MG63 (cell line): ENCODE measurements around the gene ESRRA. TPM values are rescaled to one million over a fixed set of nuclear protein-coding genes. Genes with fewer than 3 reads are reported as not detected.
A peak's percentile ranks its signal among the peaks of the same experiment; 100 is the strongest.
"Not testable (repeated sequence)": the region's sequence is repeated elsewhere in the genome, so short reads cannot be mapped to it uniquely, and the experiment has no call there.

Source experiments
- DNase-seq: peaks from one replicate; pipeline ENCODE4 v3.0.0-alpha.2; 2020
- H3K27me3 ChIP-seq: fragments of 250-450 bp; sonication (Bioruptor Pico); 2 replicates; pipeline ENCODE4 v1.5.1; 2020; ENCODE audit warnings: mild to moderate bottlenecking, moderate library complexity
- H3K36me3 ChIP-seq: fragments of 250-450 bp; sonication (Bioruptor Pico); 2 replicates; pipeline ENCODE4 v1.5.1; 2020; ENCODE audit warnings: mild to moderate bottlenecking, moderate library complexity
- H3K4me3 ChIP-seq: fragments of 250-450 bp; sonication (Bioruptor Pico); 2 replicates; pipeline ENCODE4 v1.5.1; 2020; ENCODE audit warnings: mild to moderate bottlenecking, moderate library complexity
- H3K9me3 ChIP-seq: fragments of 250-450 bp; sonication (Bioruptor Pico); 2 replicates; pipeline ENCODE4 v1.5.1; 2020; ENCODE audit warnings: mild to moderate bottlenecking, moderate library complexity
- total RNA-seq: library from RNA; depleted of rRNA; stranded (reverse); fragments of >200 nt; shearing (Covaris generic); gene quantifications from 2 replicates; pipeline ENCODE4 v1.2.3, GENCODE V29; 2014; ENCODE audit warnings: low replicate concordance

ESRRA gene
- total RNA-seq, 1 experiment from 2014 or later, result 79.2 TPM

DNA sequence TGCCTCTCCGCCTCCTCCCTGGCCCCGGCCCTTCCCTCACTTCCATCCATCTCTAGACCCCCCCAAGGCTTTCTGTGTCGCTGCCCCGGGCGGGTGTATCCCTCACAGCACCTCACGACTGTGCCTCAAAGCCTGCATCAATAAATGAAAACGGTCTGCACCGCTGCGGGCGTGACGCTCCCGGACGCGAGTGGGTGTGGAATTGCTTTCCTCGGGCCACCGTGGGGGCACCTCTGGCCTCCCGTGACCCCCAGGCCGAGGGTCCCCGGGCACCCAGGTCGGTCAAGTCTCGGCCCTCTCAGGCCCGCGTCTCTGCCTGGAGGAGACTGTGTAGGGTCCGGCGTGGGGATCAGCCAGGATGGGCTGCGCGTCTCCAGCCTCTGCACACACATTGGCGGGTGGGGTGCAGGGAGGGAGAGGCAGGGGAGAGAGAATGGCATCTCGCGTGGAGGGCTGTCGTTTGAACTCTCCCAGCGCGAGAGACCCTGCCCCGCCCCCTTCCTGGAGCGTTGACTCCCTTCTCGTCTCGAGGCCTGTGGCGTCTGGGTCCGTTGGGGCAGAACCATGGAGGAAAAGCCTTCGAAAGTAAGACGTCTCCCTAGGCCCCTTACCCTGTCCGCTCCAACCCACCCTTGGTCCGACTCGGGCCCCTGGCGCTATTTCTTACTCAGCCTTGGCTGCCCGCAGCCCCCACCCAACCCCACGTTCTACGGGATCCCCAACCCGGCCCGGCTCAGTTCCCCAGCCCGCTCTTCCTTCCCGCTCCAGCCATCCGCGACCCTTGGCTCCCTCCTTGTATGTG, 5.3 kb upstream of the ESRRA start, which contains the start of gene CATSPERZ:
Gene CATSPERZ, plus strand, starts transcription at position 512 of the 802 bp plus-strand sequence. Its CDS starts 53 bp downstream, at position 565.
- Histone ChIP-seq H3K9me3 (no peaks in the 10 kb centered on the region), H3K4me3 (peak within 1 kb of the TSS; percentile 23; the same call in 1 of the 2 replicates), H3K27me3 (0 out of 2 replicates have a peak, but pooled peaks cover 2% of the 10 kb centered on the region), H3K36me3 (no peaks in the 10 kb centered on the region)
- DNase-seq, result no peak

DNA sequence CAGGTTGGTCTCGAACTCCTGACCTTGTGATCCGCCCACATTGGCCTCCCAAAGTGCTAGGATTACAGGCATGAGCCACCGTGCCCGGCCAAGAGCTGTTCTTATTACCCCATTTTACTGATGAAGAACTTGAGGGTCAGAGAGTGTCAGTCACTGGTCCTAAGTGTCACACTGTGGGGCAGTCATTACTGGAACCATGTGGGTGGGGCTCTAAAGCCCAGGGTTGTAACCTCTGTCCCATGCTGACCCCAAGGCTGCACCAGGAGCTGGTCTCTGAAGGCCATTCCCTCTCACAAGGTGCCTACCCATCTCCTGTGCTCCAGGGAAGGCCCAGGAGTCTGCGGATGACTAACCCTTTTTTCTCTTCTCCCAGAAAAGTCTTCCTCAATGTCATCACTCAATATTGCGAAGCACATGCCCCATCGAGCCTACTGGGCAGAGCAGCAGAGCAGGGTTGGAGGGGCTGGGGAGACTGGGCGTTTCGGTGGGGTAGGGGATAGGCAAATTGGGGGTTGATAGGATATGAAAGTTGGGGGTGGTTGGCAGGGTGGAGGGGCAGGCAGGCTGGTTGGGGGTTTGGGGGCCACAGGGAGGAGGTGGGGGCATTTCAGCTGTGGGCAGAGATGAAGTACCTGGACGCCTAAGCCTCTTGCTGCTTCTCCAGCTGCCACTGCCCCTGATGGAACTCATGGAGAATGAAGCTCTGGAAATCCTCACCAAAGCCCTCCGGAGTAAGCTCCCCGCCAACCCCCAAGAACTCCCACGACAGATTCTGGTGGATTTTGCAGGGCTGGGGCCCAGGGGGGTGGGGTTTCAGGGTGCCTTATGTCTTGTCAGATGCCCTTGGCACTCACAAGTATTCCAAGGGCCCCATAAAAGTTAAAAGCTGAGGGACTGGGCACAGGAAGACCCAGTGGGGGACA, 2.0 kb upstream of the ESRRA start:
- no peaks in the 10 kb centered on the region for H3K9me3 ChIP-seq
- 0 out of 2 replicates have a peak, but pooled peaks cover 2% of the 10 kb centered on the region for H3K27me3 ChIP-seq
- DNase-seq, result no peak
- H3K4me3 ChIP-seq, result no peak overlapping the region; the same call in 1 of the 2 replicates
- peaks cover 8% of the 10 kb centered on the region for H3K36me3 ChIP-seq

DNA sequence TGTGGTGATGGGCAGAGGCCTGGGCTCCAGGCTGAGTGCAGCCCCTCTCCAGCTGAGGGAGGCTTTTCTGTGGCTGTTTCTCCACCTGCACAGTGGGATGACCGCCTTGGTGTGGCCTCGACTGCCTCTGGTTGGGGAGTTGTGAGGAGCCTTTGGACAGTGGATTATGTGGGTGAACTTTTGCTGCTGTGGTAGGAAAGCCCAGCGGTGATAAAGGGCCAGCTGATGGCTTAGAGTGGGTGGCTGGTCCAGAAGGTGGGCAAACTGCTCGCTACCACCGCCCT, 1.4 kb upstream of the ESRRA start:
- peak overlapping the region; percentile 64 for H3K4me3 ChIP-seq
- 0 out of 2 replicates have a peak, but pooled peaks cover 2% of the 10 kb centered on the region for H3K27me3 ChIP-seq
- H3K9me3 ChIP-seq, result no peaks in the 10 kb centered on the region
- DNase-seq, result no peak
- H3K36me3 ChIP-seq, result peaks cover 8% of the 10 kb centered on the region

DNA sequence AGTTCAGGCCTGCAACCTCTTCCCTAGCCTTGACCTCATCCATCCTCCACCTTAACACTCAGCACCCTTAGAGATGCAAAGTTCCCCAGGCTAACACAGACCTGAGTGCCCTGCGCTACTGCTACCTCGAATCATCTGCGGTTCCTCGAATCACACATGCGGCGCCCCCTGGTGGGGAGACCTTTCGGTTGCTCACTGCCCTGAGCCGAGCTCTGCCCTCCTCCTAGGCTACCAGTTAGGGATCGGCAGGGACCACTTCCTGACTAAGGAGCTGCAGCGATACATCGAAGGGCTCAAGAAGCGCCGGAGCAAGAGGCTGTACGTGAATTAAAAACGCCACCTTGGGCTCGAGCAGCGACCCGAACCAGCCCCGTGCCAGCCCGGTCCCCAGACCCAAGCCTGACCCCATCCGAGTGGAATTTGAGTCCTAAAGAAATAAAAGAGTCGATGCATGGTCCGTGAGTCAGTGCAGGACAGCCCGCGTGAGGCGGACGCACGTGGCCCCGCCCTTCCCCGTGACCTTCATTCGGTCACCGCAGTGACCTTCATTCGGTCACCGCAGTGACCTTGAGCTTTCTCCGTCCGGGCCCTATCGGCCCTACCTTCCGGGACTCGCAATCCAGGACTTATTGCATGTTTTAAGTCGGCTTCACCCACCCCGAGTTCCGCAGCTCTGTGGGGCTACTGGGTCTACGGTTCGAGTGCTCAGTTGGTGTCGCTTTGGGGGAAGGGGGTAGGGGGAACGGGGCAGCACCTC, 830 bp upstream of the ESRRA start:
- H3K36me3 ChIP-seq, result peaks cover 8% of the 10 kb centered on the region
- H3K27me3 ChIP-seq, result 0 out of 2 replicates have a peak, but pooled peaks cover 2% of the 10 kb centered on the region
- peak; percentile 89 for DNase-seq
- peak overlapping the region; percentile 64 for H3K4me3 ChIP-seq
- H3K9me3 ChIP-seq, result no peaks in the 10 kb centered on the region

DNA sequence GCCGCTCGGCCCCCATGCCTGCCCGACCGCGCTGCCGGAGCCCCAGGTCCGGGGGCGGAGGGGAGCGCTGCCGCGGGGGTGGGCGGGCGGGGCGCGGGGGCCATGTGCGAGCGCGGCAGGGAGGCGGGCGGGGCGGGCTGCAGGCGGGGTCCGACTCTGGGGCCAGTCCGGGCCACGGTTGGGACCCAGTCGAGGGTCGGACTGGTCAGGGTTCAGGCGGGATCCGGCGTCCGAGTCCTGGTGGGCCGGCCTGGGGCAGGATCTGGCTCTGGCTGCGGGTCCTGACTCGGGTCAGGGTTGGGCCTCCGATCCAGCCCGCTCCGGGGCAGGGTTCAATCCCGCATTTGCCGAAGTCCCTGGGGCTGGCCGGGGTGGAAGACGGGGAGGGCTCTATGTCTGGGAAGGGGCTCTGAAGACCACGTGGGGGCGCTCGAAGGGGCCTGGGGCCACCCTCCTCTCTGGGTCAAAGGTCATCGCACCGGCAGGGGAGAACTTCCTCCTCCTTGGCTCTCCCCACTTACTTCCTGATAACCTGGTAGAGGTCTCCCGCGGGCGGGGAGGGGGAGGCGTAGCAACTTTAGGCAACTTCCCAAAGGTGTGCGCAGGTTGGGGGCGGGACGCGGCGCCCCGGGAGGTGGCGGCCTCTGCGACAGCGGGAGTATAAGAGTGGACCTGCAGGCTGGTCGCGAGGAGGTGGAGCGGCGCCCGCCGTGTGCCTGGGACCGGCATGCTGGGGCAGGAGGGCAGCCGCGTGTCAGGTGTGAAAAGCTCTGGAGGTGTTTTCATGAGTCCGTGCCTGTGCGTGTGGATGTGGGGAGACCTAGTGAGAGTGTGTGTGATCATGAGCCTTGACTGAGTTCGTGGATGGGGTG, 603 bp downstream of the ESRRA start:
- Histone ChIP-seq H3K27me3 (no peaks in the 10 kb centered on the region), H3K4me3 (peak overlapping the region; percentile 74), H3K9me3 (no peaks in the 10 kb centered on the region), H3K36me3 (peaks cover 8% of the 10 kb centered on the region)
- DNase-seq, result peak; percentile 70

DNA sequence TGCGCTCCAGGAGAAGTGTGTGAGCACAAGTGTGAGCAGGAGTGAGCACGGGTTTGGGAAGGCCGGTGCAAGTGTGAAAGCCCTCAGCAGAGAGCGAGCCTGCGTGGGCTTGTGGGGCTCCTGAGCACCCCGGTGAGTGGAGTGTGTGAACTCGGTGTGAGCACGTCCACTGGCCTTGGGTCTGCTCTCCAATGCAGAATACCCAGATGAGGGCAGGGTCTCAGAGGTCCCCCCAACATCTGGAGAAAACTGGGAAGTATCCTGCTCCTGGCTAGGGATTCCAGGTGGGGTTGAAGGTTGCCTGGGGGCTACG, 1.2 kb downstream of the ESRRA start:
- H3K4me3 ChIP-seq, result peak overlapping the region; percentile 74
- no peak for DNase-seq
- no peaks in the 10 kb centered on the region for H3K27me3 ChIP-seq
- no peaks in the 10 kb centered on the region for H3K9me3 ChIP-seq
- H3K36me3 ChIP-seq, result peaks cover 8% of the 10 kb centered on the region

DNA sequence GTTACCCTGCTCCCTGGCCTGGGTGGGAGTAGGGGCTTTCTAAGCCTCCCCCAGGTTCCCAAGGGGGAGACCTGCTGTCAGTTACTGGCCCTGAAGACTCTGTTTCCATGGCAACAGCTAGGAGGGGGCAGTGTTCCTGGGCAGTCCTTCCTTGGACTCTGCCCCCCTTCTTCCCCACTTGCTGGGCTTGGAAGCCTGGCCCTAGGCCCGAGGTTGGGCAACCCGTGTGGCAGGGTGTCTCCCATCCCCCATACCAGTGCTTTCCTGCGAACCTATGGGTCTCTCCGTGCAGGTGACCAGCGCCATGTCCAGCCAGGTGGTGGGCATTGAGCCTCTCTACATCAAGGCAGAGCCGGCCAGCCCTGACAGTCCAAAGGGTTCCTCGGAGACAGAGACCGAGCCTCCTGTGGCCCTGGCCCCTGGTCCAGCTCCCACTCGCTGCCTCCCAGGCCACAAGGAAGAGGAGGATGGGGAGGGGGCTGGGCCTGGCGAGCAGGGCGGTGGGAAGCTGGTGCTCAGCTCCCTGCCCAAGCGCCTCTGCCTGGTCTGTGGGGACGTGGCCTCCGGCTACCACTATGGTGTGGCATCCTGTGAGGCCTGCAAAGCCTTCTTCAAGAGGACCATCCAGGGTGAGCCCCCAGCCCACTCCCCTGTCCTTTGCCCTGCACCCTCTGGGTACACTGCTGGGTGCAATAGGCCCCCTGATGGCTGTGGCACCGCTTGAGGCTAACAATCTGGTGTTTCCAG, 1.7 kb downstream of the ESRRA start:
- no peaks in the 10 kb centered on the region for H3K27me3 ChIP-seq
- no peaks in the 10 kb centered on the region for H3K9me3 ChIP-seq
- DNase-seq, result no peak
- H3K36me3 ChIP-seq, result peaks cover 8% of the 10 kb centered on the region
- peak overlapping the region; percentile 74 for H3K4me3 ChIP-seq

DNA sequence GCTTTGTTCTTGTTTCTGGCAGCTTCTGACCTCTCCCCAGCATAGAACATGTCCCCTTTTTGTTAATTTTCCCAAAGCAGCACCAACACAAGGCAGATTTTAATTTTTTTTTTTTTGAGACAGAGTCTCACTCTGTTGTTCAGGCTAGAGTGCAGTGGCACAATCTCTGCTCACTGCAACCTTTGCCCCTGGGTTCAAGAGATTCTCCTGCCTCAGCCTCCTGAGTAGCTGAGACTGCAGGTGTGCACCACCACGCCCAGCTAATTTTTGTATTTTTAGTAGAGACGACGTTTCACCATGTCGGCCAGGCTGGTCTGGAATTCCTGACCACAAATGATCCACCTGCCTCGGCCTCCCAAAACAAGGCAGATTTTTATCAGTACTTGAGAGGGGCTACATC, 2.5 kb downstream of the ESRRA start:
- not testable (repeated sequence) for H3K27me3 ChIP-seq, DNase-seq, H3K9me3 ChIP-seq, H3K4me3 ChIP-seq, H3K36me3 ChIP-seq

DNA sequence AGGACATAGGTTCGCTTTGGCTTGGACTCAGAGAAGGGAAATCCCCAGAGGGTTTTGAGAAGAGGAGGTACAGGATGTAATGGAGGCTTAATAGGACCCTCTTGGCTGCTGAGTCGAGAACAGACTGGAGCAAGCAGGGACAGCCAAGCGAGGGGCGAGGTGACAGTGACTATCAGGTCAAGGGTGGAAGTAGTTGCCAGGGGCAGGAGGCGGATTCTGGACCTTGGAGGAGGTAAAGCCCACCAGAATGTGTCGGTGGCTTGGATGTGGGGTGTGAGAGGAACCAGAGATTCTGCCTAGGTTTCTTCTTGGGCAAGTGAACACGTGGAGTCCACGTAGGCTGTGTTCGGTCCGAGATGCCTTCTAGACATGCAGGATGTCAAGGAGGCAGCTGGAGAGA, 7.6 kb downstream of the ESRRA start:
- peaks cover 31% of the 10 kb centered on the region for H3K36me3 ChIP-seq
- H3K9me3 ChIP-seq, result no peaks in the 10 kb centered on the region
- no peak overlapping the region for H3K4me3 ChIP-seq
- DNase-seq, result no peak
- H3K27me3 ChIP-seq, result no peaks in the 10 kb centered on the region

DNA sequence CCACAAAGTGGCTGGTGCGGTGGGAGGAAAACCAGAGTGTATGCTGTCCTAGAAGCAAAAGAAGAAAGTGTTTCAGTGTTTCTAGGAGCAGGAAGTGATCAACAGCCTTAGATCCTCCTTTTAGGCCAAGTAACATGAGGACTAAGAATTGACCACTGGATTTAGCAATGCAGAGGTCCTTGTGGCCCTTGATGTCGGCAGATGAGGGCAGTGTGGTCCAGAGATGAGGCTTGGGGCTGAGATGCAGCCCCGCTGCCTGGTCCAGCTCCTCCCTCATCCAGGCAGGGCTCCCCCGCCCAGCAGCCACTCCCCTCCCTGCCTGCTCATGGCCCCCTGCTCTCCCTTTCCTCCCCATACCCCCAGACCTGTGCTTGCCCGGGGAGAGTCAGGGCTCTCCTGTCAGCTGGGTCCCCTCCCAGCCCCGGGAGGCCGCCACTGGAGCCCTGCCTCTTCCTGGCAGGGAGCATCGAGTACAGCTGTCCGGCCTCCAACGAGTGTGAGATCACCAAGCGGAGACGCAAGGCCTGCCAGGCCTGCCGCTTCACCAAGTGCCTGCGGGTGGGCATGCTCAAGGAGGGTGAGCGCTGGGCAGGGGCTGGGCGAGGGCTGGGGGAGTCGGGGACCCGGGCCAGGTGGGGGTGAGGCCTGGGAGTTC, 8.3 kb downstream of the ESRRA start:
- Histone ChIP-seq H3K36me3 (peaks cover 28% of the 10 kb centered on the region), H3K4me3 (peak overlapping the region; percentile 11), H3K27me3 (no peaks in the 10 kb centered on the region), H3K9me3 (no peaks in the 10 kb centered on the region)
- DNase-seq, result peak; percentile 88

DNA sequence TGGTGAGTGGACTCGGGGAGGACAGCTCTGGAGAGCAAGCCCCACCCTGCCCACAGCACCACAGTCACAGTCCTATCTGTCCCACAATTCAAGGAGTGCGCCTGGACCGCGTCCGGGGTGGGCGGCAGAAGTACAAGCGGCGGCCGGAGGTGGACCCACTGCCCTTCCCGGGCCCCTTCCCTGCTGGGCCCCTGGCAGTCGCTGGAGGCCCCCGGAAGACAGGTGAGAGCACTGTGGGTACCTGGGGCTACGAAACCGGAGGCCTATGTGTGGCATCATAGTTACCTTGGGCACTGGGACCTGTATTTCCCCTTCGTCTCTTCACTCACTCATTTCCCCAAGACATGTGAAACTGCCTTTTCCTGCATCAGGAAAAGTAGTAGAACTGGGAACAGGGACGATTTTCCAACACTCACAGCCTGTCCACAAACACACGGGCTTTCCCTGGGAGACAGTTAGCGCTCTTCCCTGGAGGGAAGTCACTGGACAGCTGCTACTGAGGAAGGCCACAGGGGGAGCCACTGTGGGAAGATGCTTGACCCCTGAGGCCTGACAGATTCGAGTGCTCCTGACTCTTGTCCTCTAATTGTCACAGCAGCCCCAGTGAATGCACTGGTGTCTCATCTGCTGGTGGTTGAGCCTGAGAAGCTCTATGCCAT, 9.0 kb downstream of the ESRRA start:
- peaks cover 30% of the 10 kb centered on the region for H3K36me3 ChIP-seq
- no peaks in the 10 kb centered on the region for H3K9me3 ChIP-seq
- no peak for DNase-seq
- peak overlapping the region; percentile 11 for H3K4me3 ChIP-seq
- no peaks in the 10 kb centered on the region for H3K27me3 ChIP-seq

DNA sequence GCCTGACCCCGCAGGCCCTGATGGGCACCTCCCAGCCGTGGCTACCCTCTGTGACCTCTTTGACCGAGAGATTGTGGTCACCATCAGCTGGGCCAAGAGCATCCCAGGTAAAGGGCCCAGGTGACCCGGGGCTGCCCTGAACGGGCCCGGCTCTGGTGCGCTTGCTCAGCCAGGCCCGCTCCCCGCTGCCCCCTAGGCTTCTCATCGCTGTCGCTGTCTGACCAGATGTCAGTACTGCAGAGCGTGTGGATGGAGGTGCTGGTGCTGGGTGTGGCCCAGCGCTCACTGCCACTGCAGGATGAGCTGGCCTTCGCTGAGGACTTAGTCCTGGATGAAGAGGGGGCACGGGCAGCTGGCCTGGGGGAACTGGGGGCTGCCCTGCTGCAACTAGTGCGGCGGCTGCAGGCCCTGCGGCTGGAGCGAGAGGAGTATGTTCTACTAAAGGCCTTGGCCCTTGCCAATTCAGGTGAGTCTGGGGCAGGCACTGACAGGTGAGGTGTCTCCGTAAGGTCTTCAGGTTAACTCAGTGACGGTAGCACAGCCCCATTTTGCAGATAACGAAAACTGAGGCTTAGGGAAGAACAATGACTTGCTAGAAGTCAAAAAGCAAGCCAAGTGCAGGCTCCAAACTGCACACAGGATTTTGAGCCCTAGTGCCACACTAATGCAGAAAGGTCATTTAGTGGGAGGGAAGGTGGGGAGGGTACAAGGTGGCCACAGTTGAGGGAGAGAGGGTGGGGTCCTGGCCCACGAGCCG, 9.7 kb downstream of the ESRRA start:
- no peak for DNase-seq
- H3K36me3 ChIP-seq, result peaks cover 34% of the 10 kb centered on the region
- no peaks in the 10 kb centered on the region for H3K9me3 ChIP-seq
- no peaks in the 10 kb centered on the region for H3K27me3 ChIP-seq
- H3K4me3 ChIP-seq, result no peak overlapping the region

DNA sequence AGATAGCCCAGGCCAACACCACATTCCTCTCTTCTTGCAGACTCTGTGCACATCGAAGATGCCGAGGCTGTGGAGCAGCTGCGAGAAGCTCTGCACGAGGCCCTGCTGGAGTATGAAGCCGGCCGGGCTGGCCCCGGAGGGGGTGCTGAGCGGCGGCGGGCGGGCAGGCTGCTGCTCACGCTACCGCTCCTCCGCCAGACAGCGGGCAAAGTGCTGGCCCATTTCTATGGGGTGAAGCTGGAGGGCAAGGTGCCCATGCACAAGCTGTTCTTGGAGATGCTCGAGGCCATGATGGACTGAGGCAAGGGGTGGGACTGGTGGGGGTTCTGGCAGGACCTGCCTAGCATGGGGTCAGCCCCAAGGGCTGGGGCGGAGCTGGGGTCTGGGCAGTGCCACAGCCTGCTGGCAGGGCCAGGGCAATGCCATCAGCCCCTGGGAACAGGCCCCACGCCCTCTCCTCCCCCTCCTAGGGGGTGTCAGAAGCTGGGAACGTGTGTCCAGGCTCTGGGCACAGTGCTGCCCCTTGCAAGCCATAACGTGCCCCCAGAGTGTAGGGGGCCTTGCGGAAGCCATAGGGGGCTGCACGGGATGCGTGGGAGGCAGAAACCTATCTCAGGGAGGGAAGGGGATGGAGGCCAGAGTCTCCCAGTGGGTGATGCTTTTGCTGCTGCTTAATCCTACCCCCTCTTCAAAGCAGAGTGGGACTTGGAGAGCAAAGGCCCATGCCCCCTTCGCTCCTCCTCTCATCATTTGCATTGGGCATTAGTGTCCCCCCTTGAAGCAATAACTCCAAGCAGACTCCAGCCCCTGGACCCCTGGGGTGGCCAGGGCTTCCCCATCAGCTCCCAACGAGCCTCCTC, 10.6 kb downstream of the ESRRA start:
- not testable (repeated sequence) for H3K9me3 ChIP-seq, DNase-seq, H3K27me3 ChIP-seq
- H3K4me3 ChIP-seq, result peak overlapping the region; percentile 93
- peaks cover 37% of the 10 kb centered on the region for H3K36me3 ChIP-seq
